ENCODE data around the gene KIF24. TPM values are rescaled to one million over a fixed set of nuclear protein-coding genes. Genes with fewer than 3 reads are reported as not detected.
A peak's percentile ranks its signal among the peaks of the same experiment; 100 is the strongest.

Gene KIF24
- total and polyA plus RNA-seq, 3 donors from 2014 or later, result 18.3 to 34.7 (median 20.0) TPM

- TF ChIP-seq POLR2A (IDR thresholded peaks at IDR 0.05), result no peak
- no peak for TF ChIP-seq CTCF (IDR thresholded peaks at IDR 0.05)
- H3K27ac ChIP-seq, result peak within 1 kb of the TSS; percentile 31 to 64
- WGBS, 2 donors, result 0 to 1% methylated on average over 3 to 43 of the region's 54 CpGs
- no peaks in the 10 kb centered on the region for H3K9me3 ChIP-seq
- peak; percentile 91 for DNase-seq
- H3K27me3 ChIP-seq, result no peaks in the 10 kb centered on the region
- intact Hi-C loops (cut with DNase I; ENCODE audit: low total_unique reads), result loop anchor here (5.0 kb wide), 1 partner anchor 44 kb away; no protein-coding TSS in a partner anchor
- H3K4me1 ChIP-seq, result peaks cover 15% of the 10 kb centered on the region
- no peaks in the 10 kb centered on the region for H3K36me3 ChIP-seq (ENCODE audit: low read depth, missing control alignments)
- H3K4me3 ChIP-seq, result peak within 1 kb of the TSS; percentile 70 to 80
These were observed 47.7 kb upstream of the KIF24 start, which contains the start of gene MYORG for GRCh38 chr9:34376596-34377403. TSS of gene MYORG (minus strand) at chr9:34376898. CDS start at chr9:34372943, 3,955 bp downstream.

- no peaks in the 10 kb centered on the region for H3K27me3 ChIP-seq
- intact Hi-C loops (cut with DNase I; ENCODE audit: low total_unique reads), result loop anchor here (5.0 kb wide), 1 partner anchor 44 kb away; no protein-coding TSS in a partner anchor
- 20 to 24% methylated on average over 5 to 16 of the region's 22 CpGs for whole genome bisulfite sequencing, 2 donors
- H3K9me3 ChIP-seq, result no peaks in the 10 kb centered on the region
- H3K4me3 ChIP-seq, result peak overlapping the region; percentile 70 to 80
- no peaks in the 10 kb centered on the region for H3K36me3 ChIP-seq (ENCODE audit: low read depth, missing control alignments)
- TF ChIP-seq CTCF (IDR thresholded peaks at IDR 0.05), result no peak
- TF ChIP-seq POLR2A (IDR thresholded peaks at IDR 0.05), result no peak
- peak; percentile 43 for DNase-seq
- peaks cover 15% of the 10 kb centered on the region for H3K4me1 ChIP-seq
- H3K27ac ChIP-seq, result peak overlapping the region in 1 of 2 donors; percentile 64
These were observed 47.0 kb upstream of the KIF24 start for GRCh38 chr9:34375901-34376595.

GRCh38 chr9:34374905-34375552 is 46.0 kb upstream of the KIF24 start:
- no peak overlapping the region for H3K4me3 ChIP-seq
- H3K9me3 ChIP-seq, result no peaks in the 10 kb centered on the region
- TF ChIP-seq POLR2A (IDR thresholded peaks at IDR 0.05) (no peak), CTCF (IDR thresholded peaks at IDR 0.05) (no peak)
- intact Hi-C loops (cut with DNase I; ENCODE audit: low total_unique reads), result loop anchor here (5.0 kb wide), 1 partner anchor 43 kb away; no protein-coding TSS in a partner anchor
- no peaks in the 10 kb centered on the region for H3K36me3 ChIP-seq (ENCODE audit: low read depth, missing control alignments)
- no peak overlapping the region for H3K27ac ChIP-seq
- peaks cover 11% of the 10 kb centered on the region for H3K4me1 ChIP-seq
- H3K27me3 ChIP-seq, result no peaks in the 10 kb centered on the region
- 62 to 67% methylated on average over 4 to 5 of the region's 5 CpGs for WGBS, 2 donors
- no peak for DNase-seq

GRCh38 chr9:34374339-34374738 is 45.3 kb upstream of the KIF24 start:
- DNase-seq, result no peak
- H3K27me3 ChIP-seq, result no peaks in the 10 kb centered on the region
- WGBS, 2 donors, result 92 to 98% methylated on average over 3 of the region's 3 CpGs
- no peaks in the 10 kb centered on the region for H3K36me3 ChIP-seq (ENCODE audit: low read depth, missing control alignments)
- no peaks in the 10 kb centered on the region for H3K9me3 ChIP-seq
- H3K27ac ChIP-seq, result no peak overlapping the region
- peaks cover 8% of the 10 kb centered on the region for H3K4me1 ChIP-seq
- TF ChIP-seq POLR2A (IDR thresholded peaks at IDR 0.05) (no peak), CTCF (IDR thresholded peaks at IDR 0.05) (no peak)
- intact Hi-C loops (cut with DNase I; ENCODE audit: low total_unique reads), result no loop called here
- H3K4me3 ChIP-seq, result no peak overlapping the region
